Nephron (organoid): Measurements from ENCODE around the gene IGF2R.

ENCODE experiments used
- H3K27ac Mint-ChIP-seq, 3 experiments: 2 replicates each; pipeline ENCODE4 v1.8.0; 2020; ENCODE audit warnings: mixed read lengths in 3 of 3, mild to moderate bottlenecking in 2 of 3, moderate library complexity in 1 of 3
- H3K27me3 Mint-ChIP-seq: 2 replicates; pipeline ENCODE4 v1.8.0; 2021; ENCODE audit warnings: low read depth, mild to moderate bottlenecking, moderate library complexity, mixed read lengths
- H3K36me3 Mint-ChIP-seq: 2 replicates; pipeline ENCODE4 v1.8.0; 2020; ENCODE audit warnings: low read depth, mixed read lengths
- H3K4me1 Mint-ChIP-seq: 2 replicates; pipeline ENCODE4 v1.8.0; 2020; ENCODE audit warnings: mixed read lengths
- H3K4me3 Mint-ChIP-seq, 3 experiments: 2 replicates each; pipeline ENCODE4 v1.8.0; 2020; ENCODE audit warnings: mild to moderate bottlenecking in 3 of 3, mixed read lengths in 3 of 3, moderate library complexity in 2 of 3
- H3K9me3 Mint-ChIP-seq: 2 replicates; pipeline ENCODE4 v1.8.0; 2020; ENCODE audit warnings: mixed read lengths
- TF ChIP-seq, protein P1 (sequence below), 3 experiments: fragments of 200-600 bp; sonication (generic); IDR thresholded peaks; one replicate each; pipeline ENCODE4 v1.5.0; 2021; ENCODE audit warnings: antibody characterized with exemption in 3 of 3; ENCODE audit not compliant: unreplicated experiment in 3 of 3

IGF2R gene

GRCh38 chr6:160042014-160042773 is 73.3 kb downstream of the IGF2R start:
- H3K36me3 Mint-ChIP-seq: peaks cover 80% of the 10 kb centered on the region
- TF ChIP-seq, protein P1, sequence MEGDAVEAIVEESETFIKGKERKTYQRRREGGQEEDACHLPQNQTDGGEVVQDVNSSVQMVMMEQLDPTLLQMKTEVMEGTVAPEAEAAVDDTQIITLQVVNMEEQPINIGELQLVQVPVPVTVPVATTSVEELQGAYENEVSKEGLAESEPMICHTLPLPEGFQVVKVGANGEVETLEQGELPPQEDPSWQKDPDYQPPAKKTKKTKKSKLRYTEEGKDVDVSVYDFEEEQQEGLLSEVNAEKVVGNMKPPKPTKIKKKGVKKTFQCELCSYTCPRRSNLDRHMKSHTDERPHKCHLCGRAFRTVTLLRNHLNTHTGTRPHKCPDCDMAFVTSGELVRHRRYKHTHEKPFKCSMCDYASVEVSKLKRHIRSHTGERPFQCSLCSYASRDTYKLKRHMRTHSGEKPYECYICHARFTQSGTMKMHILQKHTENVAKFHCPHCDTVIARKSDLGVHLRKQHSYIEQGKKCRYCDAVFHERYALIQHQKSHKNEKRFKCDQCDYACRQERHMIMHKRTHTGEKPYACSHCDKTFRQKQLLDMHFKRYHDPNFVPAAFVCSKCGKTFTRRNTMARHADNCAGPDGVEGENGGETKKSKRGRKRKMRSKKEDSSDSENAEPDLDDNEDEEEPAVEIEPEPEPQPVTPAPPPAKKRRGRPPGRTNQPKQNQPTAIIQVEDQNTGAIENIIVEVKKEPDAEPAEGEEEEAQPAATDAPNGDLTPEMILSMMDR (IDR thresholded peaks at IDR 0.05; ENCODE audit: unreplicated experiment in 3 of 3): no peak
- H3K27me3 Mint-ChIP-seq: no peaks in the 10 kb centered on the region
- H3K4me3 Mint-ChIP-seq: no peak overlapping the region
- H3K27ac Mint-ChIP-seq: peak overlapping the region in 1 of 3 experiments; percentile 78
- no peaks in the 10 kb centered on the region for H3K9me3 Mint-ChIP-seq
- peaks cover 12% of the 10 kb centered on the region for H3K4me1 Mint-ChIP-seq

- TF ChIP-seq, protein P1 (IDR thresholded peaks at IDR 0.05; ENCODE audit: unreplicated experiment in 3 of 3): no peak
- Mint-ChIP-seq H3K4me1 (peaks cover 10% of the 10 kb centered on the region), H3K27ac (peak overlapping the region in 2 of 3 experiments; percentile 29 to 78), H3K36me3 (peaks cover 82% of the 10 kb centered on the region), H3K27me3 (no peaks in the 10 kb centered on the region), H3K9me3 (no peaks in the 10 kb centered on the region), H3K4me3 (no peak overlapping the region)
Measured at GRCh38 chr6:160042788-160043301, 74.0 kb downstream of the IGF2R start.

DNA sequence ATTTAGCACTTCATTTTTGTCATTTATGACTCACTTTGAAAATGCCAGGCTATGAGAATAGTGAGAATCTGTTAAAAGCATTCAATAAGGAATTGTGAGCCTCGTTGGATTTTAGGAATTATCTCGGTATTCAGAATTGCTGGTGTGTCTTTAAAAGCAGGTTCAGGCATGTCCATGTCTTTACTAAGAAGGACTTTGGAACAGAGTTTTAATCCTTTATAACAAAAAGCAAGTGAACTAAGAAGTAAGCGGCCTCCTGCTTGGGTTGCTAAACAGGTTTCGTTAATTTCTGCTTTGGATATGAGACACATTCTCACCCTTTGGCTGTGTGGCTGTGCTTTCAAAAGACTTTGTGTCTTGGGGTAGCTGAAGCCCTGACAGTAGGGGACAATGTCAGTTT is 74.9 kb downstream of the IGF2R start:
- H3K4me3 Mint-ChIP-seq: no peak overlapping the region
- H3K36me3 Mint-ChIP-seq: peaks cover 84% of the 10 kb centered on the region
- TF ChIP-seq, protein P1 (IDR thresholded peaks at IDR 0.05; ENCODE audit: unreplicated experiment in 3 of 3): no peak
- peak overlapping the region in 2 of 3 experiments; percentile 54 to 78 for H3K27ac Mint-ChIP-seq
- H3K4me1 Mint-ChIP-seq: peaks cover 8% of the 10 kb centered on the region
- no peaks in the 10 kb centered on the region for H3K9me3 Mint-ChIP-seq
- H3K27me3 Mint-ChIP-seq: no peaks in the 10 kb centered on the region

- Mint-ChIP-seq H3K4me3 (no peak overlapping the region), H3K27me3 (no peaks in the 10 kb centered on the region), H3K9me3 (no peaks in the 10 kb centered on the region), H3K36me3 (peaks cover 92% of the 10 kb centered on the region), H3K4me1 (peaks cover 11% of the 10 kb centered on the region), H3K27ac (no peak overlapping the region)
- TF ChIP-seq, protein P1 (IDR thresholded peaks at IDR 0.05; ENCODE audit: unreplicated experiment in 3 of 3): no peak
Measured at GRCh38 chr6:160044687-160045086, 75.8 kb downstream of the IGF2R start.

GRCh38 chr6:160048471-160048870 is 79.6 kb downstream of the IGF2R start:
- Mint-ChIP-seq H3K27me3 (no peaks in the 10 kb centered on the region), H3K27ac (peak overlapping the region; percentile 14 to 52 (median 25)), H3K9me3 (peaks cover 3% of the 10 kb centered on the region), H3K4me1 (peaks cover 11% of the 10 kb centered on the region), H3K36me3 (peaks cover 97% of the 10 kb centered on the region), H3K4me3 (no peak overlapping the region)
- TF ChIP-seq, protein P1 (IDR thresholded peaks at IDR 0.05; ENCODE audit: unreplicated experiment in 3 of 3): peak in 2 of 3 experiments; percentile 9 to 22

DNA sequence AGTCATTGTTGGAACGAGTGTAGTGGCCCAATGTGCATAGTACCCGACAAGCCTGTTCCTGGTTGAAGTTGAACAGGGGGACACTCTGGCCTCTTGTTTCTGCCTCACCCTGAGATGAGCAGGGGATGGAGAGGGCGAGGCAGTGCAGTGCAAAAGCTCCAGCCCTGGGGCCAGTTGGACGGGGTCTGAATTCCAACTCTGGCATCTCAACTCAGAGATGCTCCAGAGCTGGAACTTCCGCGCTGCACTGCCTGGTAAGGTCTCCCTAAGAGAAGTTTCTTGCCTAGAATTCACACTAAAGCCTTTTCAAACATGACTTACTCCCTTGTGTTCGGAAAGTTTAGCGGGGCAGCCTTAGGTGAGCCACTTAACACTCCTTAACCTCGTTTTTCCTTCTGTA is 80.5 kb downstream of the IGF2R start:
- Mint-ChIP-seq H3K36me3 (peaks cover 98% of the 10 kb centered on the region), H3K9me3 (peaks cover 3% of the 10 kb centered on the region), H3K4me1 (peaks cover 11% of the 10 kb centered on the region), H3K27me3 (no peaks in the 10 kb centered on the region), H3K27ac (no peak overlapping the region), H3K4me3 (no peak overlapping the region)
- TF ChIP-seq, protein P1 (IDR thresholded peaks at IDR 0.05; ENCODE audit: unreplicated experiment in 3 of 3): no peak
